Pancreas (tissue), 10 donors: ENCODE results near the gene CCDC88B. TPM values are rescaled to one million over a fixed set of nuclear protein-coding genes. Genes with fewer than 3 reads are reported as not detected.
A peak's percentile ranks its signal among the peaks of the same experiment; 100 is the strongest.
"Not testable (repeated sequence)": the region's sequence is repeated elsewhere in the genome, so short reads cannot be mapped to it uniquely, and the experiment has no call there.

Experiments used
- ATAC-seq, 4 donors: fragments of 200-7000 bp; cut with Tn5 transposase; one replicate each; pipeline versions ENCODE4 v1.8.0 to v1.9.1; 2020; ENCODE audit warnings: mild to moderate bottlenecking in 4 of 4, moderate library complexity in 4 of 4
- DNase-seq, 6 donors: peaks; one replicate each; pipeline ENCODE4 v3.0.0-alpha.2; 2020
- FAIRE-seq: peaks from 2 replicates; lab custom pipeline; 2012; peaks lifted over from hg19 to GRCh38; lab: Jason Lieb, UNC
- H3K27ac ChIP-seq, 4 donors: fragments of 200-600 bp; sonication (generic); 1 replicate in 3 of 4; 2 replicates in 1 of 4; pipeline versions ENCODE4 v1.5.0 to v1.8.0; 2020
- H3K27me3 ChIP-seq, 4 donors: fragments of 200-600 bp; one replicate each; pipeline ENCODE4 v1.8.0; 2021
- H3K36me3 ChIP-seq, 3 donors: fragments of 200-600 bp; sonication (generic) in 1 of 3; one replicate each; pipeline versions ENCODE4 v1.5.0 to v1.8.0; 2020 to 2021
- H3K4me1 ChIP-seq, 3 donors: fragments of 200-600 bp; one replicate each; pipeline ENCODE4 v1.8.0; 2021
- H3K4me3 ChIP-seq, 4 donors: fragments of 200-600 bp; sonication (generic) in 2 of 4; one replicate each; pipeline versions ENCODE4 v1.5.0 to v1.8.0; 2020 to 2021
- H3K9me3 ChIP-seq, 4 donors: fragments of 200-600 bp; one replicate each; pipeline ENCODE4 v1.8.0; 2021
- CTCF ChIP-seq, 4 donors: fragments of 200-600 bp; sonication (generic) in 3 of 4; IDR thresholded peaks; one replicate each; pipeline versions ENCODE4 v1.5.0 to v1.8.0; 2021; ENCODE audit warnings: antibody characterized with exemption in 4 of 4
- WGBS, 2 donors: extraction: QIAGEN DNeasy Blood & Tissue Kit; methylation state at CpG; one replicate each; pipeline ENCODE4 v1.1.7; 2013; 5-methylcytosine and 5-hydroxymethylcytosine counted together
- intact Hi-C, 3 donors: fragments of 100-400 bp; cut with DNase I; formaldehyde crosslinking; loops; one replicate each; pipeline versions ENCODE4 v1.11.1 to v1.14.2; 2022
- polyA plus RNA-seq, 2 donors: library from polyadenylated mRNA; stranded (reverse); fragments of 200-250 nt; gene quantifications; one replicate each; pipeline ENCODE4 v1.2.3, GENCODE V29; 2013
- total RNA-seq, 6 donors: library from RNA; stranded (reverse); fragmentation: NEBNext Ultra II Directional in 4 of 6; extraction: Animal tissue kit (Norgen Biotek cat#: 25700) in 4 of 6; gene quantifications; one replicate each; pipeline versions ENCODE4 v1.2.1 to v1.2.4, GENCODE V29; 2021 to 2023
- donor health status: healthy with polysubstance abuse.
- donor health status: DM: no; HTN: no; CAD: no; lungs with moderate emphysema.
- donor health status: DM: no; HTN: no; CAD: no.
- donor health status: control.
- donor health status: control.
- donor health status: Bipolar disorder and iron deficiency.
- donor health status: DM: yes; HTN: yes; CAD: no.
- donor health status: DM: no; HTN: no; CAD: no.
- donor health status: DM: no; HTN: no; CAD: no.
- donor health status: DM: yes; HTN: yes; CAD: no.

CCDC88B gene
- total and polyA plus RNA-seq, 8 donors: 3.0 to 50.0 (median 6.4) TPM

DNA sequence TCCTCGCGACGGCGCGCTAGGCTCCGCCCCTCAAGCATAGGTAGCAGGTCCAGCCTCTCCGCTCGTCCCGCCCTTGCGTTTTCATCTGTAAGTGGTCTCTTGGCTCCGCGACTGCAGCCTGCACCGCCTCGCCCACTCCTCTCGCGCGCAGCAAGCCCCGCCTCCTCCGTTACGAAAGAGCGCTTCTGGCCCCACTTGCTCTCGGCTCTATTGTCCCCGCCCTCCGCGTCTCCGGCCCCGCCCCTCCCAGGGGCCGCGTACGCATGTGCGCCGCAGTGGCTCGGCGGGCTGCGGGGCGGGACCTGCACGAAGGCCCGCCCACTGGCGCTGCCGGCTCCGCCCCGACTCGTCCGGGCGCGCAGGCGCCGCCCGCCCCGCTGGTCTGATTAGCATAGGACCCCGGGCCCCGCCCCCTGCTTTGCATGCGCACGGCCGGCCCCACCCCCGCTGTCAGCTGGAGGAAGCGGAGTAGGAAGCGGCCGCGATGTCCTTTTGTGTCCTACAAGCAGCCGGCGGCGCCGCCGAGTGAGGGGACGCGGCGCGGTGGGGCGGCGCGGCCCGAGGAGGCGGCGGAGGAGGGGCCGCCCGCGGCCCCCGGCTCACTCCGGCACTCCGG lies 34.8 kb upstream of the CCDC88B start, which contains the start of gene ESRRA:
TSS of gene ESRRA (plus strand) at position 450 of the 616 bp plus-strand sequence. CDS start 1,656 bp downstream, outside the sequence.
- intact Hi-C loops: no loop called here
- peak; percentile 99 to 100 (median 100) for DNase-seq
- H3K4me3 ChIP-seq: peak within 1 kb of the TSS; percentile 46 to 71 (median 63)
- WGBS, 2 donors: 0% methylated on average over 68 to 81 of the region's 81 CpGs
- peaks cover 0 to under 1% (median 0%) of the 10 kb centered on the region in 4 donors for H3K27me3 ChIP-seq
- H3K36me3 ChIP-seq: no peaks in the 10 kb centered on the region
- FAIRE-seq: no peak
- ATAC-seq: peak; percentile 82 to 91 (median 86)
- TF ChIP-seq CTCF (IDR thresholded peaks at IDR 0.05): no peak
- H3K4me1 ChIP-seq: peaks cover 8 to 18% (median 15%) of the 10 kb centered on the region in 3 donors
- H3K9me3 ChIP-seq: no peaks in the 10 kb centered on the region
- peak within 1 kb of the TSS; percentile 86 to 95 (median 90) for H3K27ac ChIP-seq

- no peak for TF ChIP-seq CTCF (IDR thresholded peaks at IDR 0.05)
- Histone ChIP-seq H3K27ac (peak overlapping the region; percentile 75 to 90 (median 86)), H3K9me3 (no peaks in the 10 kb centered on the region), H3K4me1 (peaks cover 5 to 10% (median 8%) of the 10 kb centered on the region in 3 donors), H3K27me3 (no peaks in the 10 kb centered on the region), H3K4me3 (peak overlapping the region; percentile 46 to 71 (median 63)), H3K36me3 (no peaks in the 10 kb centered on the region)
- DNase-seq: peak; percentile 85 to 94 (median 86)
- peak; percentile 27 to 51 (median 40) for ATAC-seq
- intact Hi-C loops: no loop called here
- no peak for FAIRE-seq
- 0 to 1% methylated on average over 61 to 71 of the region's 71 CpGs for WGBS, 2 donors
Observed at GRCh38 chr11:64305691-64306562, 34.1 kb upstream of the CCDC88B start.

GRCh38 chr11:64306563-64306875 lies 33.5 kb upstream of the CCDC88B start:
- Histone ChIP-seq H3K4me3 (peak overlapping the region; percentile 46 to 71 (median 63)), H3K4me1 (peaks cover 5 to 10% (median 8%) of the 10 kb centered on the region in 3 donors), H3K27ac (peak overlapping the region; percentile 75 to 90 (median 86)), H3K9me3 (no peaks in the 10 kb centered on the region), H3K27me3 (no peaks in the 10 kb centered on the region), H3K36me3 (no peaks in the 10 kb centered on the region)
- intact Hi-C loops: no loop called here
- TF ChIP-seq CTCF (IDR thresholded peaks at IDR 0.05): no peak
- 10 to 13% methylated on average over 9 of the region's 9 CpGs for WGBS, 2 donors
- ATAC-seq: no peak
- no peak for FAIRE-seq
- DNase-seq: peak in 1 of 6 donors; percentile 83

DNA sequence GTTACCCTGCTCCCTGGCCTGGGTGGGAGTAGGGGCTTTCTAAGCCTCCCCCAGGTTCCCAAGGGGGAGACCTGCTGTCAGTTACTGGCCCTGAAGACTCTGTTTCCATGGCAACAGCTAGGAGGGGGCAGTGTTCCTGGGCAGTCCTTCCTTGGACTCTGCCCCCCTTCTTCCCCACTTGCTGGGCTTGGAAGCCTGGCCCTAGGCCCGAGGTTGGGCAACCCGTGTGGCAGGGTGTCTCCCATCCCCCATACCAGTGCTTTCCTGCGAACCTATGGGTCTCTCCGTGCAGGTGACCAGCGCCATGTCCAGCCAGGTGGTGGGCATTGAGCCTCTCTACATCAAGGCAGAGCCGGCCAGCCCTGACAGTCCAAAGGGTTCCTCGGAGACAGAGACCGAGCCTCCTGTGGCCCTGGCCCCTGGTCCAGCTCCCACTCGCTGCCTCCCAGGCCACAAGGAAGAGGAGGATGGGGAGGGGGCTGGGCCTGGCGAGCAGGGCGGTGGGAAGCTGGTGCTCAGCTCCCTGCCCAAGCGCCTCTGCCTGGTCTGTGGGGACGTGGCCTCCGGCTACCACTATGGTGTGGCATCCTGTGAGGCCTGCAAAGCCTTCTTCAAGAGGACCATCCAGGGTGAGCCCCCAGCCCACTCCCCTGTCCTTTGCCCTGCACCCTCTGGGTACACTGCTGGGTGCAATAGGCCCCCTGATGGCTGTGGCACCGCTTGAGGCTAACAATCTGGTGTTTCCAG lies 33.0 kb upstream of the CCDC88B start:
- no peaks in the 10 kb centered on the region for H3K36me3 ChIP-seq
- H3K4me1 ChIP-seq: peaks cover 5 to 10% (median 8%) of the 10 kb centered on the region in 3 donors
- 66 to 67% methylated on average over 14 to 15 of the region's 15 CpGs for WGBS, 2 donors
- H3K4me3 ChIP-seq: peak overlapping the region in 3 of 4 donors; percentile 57 to 71 (median 69)
- H3K27ac ChIP-seq: peak overlapping the region; percentile 75 to 90 (median 86)
- H3K9me3 ChIP-seq: no peaks in the 10 kb centered on the region
- no peaks in the 10 kb centered on the region for H3K27me3 ChIP-seq
- DNase-seq: peak in 4 of 6 donors; percentile 63 to 85 (median 72)
- intact Hi-C loops: no loop called here
- no peak for TF ChIP-seq CTCF (IDR thresholded peaks at IDR 0.05)
- no peak for FAIRE-seq
- ATAC-seq: peak in 1 of 4 donors; percentile 4

DNA sequence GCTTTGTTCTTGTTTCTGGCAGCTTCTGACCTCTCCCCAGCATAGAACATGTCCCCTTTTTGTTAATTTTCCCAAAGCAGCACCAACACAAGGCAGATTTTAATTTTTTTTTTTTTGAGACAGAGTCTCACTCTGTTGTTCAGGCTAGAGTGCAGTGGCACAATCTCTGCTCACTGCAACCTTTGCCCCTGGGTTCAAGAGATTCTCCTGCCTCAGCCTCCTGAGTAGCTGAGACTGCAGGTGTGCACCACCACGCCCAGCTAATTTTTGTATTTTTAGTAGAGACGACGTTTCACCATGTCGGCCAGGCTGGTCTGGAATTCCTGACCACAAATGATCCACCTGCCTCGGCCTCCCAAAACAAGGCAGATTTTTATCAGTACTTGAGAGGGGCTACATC lies 32.2 kb upstream of the CCDC88B start:
- H3K9me3 ChIP-seq, intact Hi-C loops, H3K27me3 ChIP-seq, H3K27ac ChIP-seq, H3K36me3 ChIP-seq, DNase-seq, FAIRE-seq, H3K4me3 ChIP-seq, ATAC-seq: not testable (repeated sequence)
- WGBS, 2 donors: 88 to 93% methylated on average over 5 of the region's 5 CpGs
- peaks cover 5 to 10% (median 8%) of the 10 kb centered on the region in 3 donors for H3K4me1 ChIP-seq
